GM21390 (cell line): Measurements from ENCODE around the gene DENND10.

Source experiments
- ATAC-seq: cut with Tn5 transposase; IDR thresholded peaks from one replicate; pipeline ENCODE4 v1.9.1; 2021; ENCODE audit not compliant: unreplicated experiment

The DENND10 gene, protein sequence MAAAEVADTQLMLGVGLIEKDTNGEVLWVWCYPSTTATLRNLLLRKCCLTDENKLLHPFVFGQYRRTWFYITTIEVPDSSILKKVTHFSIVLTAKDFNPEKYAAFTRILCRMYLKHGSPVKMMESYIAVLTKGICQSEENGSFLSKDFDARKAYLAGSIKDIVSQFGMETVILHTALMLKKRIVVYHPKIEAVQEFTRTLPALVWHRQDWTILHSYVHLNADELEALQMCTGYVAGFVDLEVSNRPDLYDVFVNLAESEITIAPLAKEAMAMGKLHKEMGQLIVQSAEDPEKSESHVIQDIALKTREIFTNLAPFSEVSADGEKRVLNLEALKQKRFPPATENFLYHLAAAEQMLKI

DNA sequence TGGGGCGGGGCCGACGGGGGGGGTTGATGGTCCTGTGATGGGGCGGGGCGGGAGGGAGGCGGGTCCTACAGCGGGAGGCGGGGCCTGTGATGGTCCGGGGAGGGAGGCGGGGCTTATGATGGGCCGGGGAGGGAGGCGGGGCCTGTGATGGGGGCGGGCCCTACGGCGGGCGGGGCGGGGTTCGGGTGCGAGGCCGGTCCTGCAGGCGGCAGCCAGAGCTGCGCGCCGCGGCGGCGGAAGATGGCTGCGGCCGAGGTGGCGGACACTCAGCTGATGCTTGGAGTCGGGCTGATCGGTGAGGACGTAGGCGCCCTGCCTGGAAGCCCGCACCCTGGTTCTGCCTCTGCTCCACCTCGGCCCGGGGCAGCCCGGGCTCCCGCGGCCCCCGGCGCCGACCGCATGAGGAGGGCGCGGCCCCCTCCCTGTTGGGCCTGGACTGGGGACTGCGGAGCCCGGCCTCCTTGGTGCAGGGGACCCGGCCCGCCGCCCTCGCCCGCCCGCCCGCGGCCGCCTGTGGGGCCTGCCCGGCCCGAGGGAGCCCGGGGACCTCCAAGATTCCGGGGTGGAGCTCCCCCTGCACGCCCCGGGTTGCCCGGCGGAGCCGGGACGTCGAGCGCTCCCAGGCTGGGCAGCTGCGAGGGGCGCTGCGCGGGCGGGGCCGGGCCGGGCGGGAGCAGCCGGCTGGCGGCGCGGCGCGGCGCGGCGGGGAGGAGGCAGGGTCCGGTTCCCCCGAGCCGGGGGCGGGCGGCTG is at the start of gene DENND10:
TSS of gene DENND10 (plus strand) at position 211 of the 751 bp plus-strand sequence. CDS start at position 241, 30 bp downstream.
- ATAC-seq: peak; percentile 81

DNA sequence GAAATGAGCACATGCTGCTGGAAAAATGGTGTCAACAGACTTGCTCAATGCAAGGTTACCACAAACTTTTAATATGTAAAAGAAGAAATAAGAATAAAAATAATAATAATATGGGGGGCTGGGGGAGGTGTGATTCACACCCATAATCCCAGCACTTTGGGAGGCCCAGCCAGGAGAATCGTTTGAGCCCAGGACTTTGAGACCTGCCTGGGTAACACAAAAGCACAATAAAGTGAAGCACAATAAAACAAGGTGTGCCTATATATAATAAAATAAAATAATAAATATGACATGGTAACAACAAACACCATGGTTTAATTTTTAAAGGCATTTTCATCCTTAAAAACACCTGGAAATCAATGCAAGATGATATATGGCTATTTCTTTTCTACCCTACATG is 48.4 kb upstream of the DENND10 start:
- no peak for ATAC-seq

DNA sequence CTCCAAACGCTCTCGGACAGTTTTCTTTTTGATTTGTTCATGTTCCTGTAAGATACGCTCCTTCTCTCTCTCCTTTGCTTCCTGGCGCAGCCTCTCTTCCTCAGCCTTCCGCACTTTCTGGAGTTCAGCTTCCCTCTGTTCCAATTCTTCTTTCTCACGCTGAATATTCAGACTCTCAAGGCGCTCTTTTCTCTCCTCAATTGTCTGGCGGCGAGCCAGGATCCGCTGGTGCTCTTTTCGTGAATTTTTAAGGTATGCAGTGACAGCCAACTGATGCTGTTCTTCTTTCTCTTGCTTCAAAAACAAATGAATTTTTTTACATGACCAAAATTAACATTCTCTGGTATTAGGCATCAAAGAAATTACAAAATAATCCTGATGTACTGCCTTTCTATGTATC is 45.9 kb upstream of the DENND10 start:
- ATAC-seq: no peak

DNA sequence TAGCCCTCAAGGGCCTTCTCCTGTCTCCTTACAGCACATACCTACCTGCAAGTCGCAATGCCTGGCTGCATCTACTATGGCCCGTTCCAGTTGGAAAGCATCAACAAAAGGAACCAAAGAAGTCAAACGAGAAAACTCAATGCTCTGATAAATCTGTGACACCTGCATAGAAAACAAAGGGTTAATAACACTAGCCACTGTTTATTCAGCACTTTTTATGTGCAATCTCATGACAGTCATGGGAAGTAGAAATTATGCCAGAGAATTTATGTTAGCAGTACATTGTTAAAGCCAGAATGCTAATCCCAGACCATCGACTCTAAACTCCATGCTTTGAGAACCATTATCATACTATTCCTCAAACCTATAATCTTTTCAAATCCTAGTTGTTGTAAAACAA is 44.4 kb upstream of the DENND10 start:
- ATAC-seq: no peak

DNA sequence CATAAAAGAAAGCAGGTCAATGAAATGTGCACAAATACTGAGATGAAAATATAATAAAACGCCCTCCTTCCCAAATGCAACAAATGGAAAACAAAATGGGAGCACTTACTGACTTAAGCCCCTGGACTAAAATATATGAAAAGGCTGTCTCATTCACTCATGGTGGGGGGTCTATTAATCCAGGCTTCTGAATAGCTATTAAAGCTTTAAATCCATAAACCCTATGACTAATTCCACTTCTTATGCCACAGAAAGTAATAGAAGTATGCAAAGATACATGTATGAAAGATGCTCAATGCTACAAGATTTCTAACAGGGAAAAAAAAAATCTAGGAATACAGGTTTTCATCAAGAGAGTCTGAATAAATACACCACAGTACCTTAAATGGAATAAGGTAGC is 43.8 kb upstream of the DENND10 start:
- no peak for ATAC-seq

DNA sequence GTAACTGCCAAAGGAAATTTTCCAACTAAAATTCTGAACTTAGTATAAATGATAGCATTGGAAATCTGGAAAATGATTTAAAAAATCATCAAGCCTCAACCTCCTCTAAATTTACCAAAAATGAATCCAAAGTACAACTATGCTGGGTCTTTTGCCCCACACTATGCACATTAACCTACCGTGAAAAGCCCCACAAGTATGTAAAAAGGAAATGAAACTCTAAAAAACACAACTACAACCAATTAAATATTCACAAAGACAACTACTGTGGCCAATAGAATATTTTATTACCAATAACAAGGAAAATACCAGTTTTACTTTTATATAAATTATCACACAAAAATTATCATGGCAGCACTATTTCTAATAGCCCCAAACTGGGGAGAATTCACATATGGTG is 42.6 kb upstream of the DENND10 start:
- no peak for ATAC-seq

DNA sequence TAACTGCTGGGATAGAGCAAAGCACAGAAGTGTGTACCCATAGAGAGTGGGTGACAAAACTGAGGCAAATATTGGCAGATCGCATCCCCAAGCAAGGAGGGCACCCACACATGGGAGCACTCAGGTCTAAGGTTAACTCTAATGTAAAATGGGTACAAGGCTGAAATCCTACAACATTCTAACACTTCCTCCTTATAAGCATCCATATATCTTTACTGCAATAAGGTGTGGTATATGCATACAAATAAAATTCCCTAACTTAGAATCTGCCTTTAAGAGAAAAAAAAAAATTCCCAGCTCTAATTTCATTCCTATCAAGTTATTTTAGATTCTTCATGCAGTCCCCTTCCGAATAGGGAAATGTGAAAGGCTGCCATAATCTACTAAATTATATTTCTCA is 42.0 kb upstream of the DENND10 start:
- ATAC-seq: no peak

DNA sequence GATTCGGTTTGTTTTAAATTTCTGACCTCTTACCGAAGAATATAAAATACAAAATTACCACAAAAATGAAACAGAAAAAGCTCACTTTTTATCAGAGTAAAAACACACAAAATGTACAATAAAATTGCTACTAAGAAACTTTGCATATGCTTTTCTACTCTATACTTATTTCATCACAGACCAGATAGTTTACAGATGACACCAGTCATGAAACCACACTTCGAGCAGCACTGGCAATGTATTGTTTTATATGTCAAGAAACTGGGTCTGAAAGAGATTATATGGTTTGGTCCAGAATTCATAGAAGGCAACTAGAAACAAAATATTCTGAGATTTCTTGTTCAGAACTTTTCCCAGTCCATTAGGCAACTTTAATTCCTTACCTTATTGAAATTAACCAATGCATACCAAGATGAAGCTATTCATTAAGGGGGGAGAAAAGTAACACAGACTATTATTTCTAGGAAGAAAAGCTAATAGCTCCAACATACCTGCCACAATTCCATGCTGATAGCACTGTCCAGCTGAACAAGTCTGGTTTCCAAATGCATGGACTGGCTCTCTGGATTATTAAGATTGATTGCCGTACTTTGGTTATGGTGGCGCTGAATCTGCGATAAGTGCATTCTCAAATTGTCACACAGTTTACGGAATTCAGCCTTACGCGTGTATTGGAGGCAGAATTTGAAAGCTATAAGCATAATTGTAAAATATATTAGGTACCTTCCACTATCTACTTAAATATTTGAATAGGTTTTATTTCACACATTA is 33.3 kb upstream of the DENND10 start:
- no peak for ATAC-seq

DNA sequence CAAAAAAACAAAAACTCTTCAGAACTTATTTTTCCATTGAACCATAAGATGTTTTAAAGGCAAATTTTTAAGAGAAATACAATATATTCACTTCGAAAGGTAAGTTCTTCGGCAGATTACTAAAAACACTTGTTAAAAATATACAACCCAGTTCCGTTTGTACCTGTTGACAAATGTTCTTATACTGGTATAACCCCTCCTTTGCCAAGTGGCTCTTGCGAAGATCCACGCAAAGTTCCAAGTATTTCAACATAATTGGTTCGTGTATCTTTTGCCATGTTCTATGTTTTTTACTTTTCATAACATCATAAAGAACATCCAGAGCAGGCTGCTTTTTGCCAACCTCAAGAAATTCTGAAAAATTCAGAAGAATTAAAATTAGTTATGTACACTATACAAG is 30.3 kb upstream of the DENND10 start:
- ATAC-seq: no peak

DNA sequence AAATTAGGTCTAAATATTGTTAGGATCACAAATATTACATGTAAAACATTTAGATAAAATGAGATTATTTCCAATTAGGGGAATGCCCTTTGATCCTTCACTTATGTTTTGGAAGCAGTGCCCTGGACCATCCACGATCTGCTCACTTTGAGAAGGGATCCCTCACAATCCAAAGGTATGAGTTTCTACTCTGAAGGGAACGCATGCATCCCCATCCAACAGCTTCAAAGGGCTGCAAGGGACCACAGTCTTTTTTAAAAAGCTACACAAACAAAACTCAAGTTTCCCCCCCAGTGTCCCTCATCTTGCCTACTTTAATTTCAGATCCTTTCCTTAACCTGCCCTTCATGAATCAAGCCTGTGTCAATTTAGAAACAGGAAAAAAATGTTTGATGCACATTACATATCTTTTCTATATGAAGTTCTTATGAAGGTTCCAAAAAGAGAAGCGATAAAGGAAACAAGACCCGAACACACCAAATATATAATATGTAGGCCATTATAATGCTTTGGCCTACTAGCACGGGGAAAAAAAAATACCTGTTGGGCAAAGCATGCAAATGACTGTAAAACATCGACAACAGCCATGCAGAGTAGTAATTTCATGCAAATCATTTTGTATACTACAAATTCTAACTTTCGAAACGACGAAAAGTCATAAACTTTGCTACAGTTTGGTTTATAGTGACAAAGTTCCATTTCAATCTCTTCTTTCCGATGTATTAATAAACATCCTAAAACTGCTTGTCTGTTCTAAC is 25.3 kb upstream of the DENND10 start:
- ATAC-seq: no peak

DNA sequence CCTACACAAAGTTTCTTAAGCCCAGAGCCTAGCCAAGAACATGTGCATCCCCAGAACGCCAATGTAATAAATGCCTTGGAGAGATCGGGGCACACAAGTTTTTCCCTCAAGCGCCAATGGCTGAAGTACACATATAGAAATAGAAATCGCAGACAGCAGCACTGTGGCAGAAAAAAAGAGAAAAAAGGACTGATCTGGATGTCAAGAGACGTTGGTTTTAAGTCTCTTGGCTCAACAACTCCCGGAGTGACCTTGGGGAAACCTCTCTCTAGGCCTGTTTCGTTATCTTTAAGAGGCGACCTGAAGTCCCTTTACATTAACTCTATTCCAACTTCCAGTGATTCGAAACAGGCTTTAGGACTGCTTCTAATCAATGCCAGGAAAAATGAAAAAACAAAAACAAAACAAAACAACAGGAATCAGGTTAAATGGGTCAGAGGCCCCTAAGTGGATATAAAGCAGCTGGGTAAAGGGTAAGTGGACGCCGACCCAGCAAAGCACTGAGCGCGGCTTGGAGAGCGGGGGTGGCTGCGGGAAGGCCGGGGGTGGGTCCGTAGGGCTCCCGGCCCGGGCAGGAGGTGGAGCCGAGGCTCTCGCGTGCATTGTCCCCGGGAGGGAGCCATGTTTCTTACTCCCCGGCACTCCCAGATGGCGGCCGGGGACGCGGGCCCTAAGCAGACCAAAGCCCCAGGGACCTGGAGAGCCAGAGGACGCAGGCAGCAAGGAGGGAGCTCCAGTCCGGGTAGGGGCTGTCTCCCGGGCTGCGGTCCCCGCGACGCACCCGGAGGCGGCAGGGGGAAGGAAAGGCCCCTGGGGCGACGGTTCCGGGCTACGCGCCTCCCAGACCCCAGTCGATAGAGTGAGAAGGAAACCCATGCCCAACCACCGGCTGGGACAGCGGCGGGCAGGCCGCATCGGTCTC is 24.1 kb upstream of the DENND10 start:
- peak; percentile 60 for ATAC-seq

DNA sequence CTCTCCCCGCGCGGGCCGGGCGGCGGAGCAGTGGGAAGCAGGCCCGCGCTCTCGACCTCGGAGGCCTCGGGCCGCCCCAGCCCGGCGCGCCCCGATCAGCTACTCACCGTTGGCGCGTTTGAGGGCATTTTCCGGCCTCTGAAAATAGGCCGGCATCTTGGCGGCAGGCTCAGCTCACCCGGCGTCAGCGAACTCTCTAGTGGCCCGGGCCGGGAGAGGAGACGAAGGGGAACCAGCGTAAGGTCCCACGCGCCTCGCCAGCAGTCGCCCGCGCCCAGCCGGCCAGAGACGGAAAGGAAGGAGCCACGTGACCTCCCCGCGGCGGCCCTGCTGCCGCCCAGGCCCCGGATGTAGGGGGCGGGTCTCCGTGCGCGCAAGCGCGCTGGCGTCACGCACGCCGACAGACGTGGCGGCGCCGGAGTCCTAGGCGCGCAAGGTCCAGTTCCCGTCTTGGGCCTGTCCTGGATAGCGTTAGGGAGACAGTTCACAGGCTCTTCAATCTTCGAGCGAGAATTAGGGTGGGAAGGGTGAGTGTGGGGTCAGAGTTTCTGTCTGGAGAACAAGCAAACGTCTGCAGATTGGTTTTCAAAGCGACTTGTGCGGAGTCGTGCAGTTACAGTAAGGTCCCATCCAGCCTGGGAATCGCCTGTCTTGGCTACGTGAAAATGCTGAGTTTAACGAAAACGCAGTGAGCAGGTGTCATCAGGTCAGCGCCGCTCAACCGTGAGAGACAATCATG is 23.2 kb upstream of the DENND10 start, which contains the start of gene EIF3A:
TSS of gene EIF3A (minus strand) at position 297 of the 739 bp plus-strand sequence. CDS start at position 156, 141 bp downstream.
- peak; percentile 82 for ATAC-seq

DNA sequence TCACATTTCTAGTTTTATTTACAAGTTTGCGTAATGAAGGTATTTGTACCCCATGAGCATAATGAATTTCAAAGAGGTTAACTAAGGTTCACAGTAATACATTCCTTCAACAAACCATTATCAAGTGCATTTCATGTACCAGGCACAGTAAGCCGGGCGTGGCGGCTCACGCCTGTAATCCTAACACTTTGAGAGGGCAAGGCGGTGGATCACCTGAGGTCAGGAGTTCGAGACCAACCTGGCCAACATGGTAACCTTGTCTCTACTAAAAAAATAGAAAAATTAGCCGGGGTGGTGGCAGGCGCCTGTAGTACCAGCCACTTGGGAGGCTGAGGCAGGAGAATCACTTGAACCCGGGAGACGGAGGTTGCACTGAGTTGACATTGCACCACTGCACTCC is 19.0 kb upstream of the DENND10 start:
- no peak for ATAC-seq

DNA sequence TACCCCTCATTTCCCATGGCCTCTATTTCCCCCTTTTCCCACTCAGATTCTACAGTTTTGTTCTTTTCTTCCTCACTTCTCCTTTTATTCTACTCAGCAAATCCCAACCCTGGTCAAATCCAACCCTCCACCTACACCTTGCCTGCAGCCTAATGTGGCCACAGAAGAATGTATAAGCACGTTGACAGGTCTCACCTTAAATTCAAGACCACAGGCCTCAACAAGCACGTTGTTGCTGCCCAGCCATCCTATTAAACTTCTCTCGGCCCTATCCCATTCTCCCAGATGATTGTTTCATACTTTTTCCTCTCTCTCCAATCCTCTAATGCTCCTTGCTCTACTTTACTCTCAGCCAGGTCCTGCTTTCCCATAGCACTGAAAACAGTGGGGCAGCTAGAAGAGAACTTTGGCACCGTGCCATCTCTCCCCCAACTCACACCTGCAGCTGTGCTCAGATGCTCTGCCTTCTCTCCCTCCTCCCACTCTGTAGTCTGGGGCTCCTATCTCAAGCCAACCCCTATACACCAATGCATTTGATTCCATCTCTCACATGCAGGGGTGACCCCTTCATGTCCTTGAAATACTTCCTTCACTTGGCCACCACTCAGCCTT is 16.5 kb upstream of the DENND10 start:
- no peak for ATAC-seq

DNA sequence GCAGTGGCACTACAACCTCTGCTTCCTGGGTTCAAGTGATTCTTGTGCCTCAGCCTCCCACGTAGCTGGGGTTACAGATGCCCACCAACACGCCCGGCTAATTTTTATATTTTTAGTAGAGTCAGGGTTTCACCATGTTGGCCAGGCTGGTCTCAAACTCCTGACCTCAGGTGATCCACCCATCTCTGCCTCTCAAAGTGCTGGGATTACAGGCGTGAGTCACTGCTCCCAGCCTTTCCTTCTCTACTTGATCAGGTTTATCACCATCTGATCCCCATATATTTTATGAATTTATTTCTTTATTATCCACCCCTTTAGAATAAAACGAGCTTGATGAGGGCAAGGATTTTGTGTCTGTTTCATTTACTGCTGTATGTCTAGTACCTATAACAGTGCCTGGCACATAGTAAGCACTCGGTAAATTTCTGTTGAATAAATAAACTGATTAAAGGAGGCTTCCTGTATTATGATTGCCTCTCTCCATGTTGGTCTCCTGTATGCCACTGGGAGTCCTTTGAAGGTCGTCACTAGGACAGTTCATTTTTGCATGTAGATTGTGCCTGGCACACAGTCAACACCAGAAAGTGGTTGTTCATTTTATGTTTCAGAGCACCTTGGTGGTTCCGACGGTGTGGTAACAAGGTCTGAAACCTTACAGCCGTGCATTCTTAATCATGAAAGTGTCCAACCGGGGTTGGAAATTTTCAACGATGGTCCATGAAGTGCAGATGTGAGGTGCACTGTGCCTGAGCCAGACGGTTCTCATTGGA is 13.7 kb upstream of the DENND10 start:
- ATAC-seq: no peak

DNA sequence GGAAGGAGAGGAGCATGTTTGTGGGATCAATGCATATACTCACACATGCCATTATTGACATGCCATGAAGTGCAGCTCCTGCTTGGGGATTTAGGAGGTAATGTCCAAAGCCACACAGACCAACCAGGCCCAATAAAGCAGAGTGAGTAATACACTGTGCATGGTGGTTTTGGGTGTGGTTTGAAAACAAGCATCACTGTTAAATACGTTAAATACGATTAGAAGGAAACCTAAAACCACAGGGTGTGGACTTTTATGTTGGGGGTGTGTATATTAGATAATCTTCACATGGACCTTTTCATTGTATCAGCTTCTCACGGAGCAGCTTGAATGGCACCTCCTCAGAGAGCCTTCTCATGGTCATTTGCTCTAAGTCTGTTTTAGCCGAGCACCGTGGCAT is 12.9 kb upstream of the DENND10 start:
- ATAC-seq: no peak

DNA sequence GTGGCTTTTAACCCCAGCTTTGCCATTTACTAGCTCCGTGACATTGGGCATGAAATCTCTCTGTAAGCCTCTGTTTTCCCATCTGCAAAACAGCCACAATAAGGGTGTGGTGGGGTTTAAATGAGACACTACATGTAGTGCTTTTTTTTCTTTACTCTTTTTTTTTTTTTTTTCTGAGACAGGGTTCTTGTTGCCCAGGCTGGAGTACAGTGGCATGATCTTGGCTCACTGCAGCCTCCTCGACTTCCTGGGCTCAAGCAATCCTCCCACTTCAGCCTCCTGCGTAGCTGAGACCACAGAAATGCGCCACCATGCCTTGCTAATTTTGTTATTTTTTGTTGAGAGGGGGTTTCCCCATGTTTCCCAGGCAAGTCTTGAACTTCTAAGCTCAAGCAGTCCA is 8.3 kb upstream of the DENND10 start:
- no peak for ATAC-seq
